Stimulated activated CD4-positive, alpha-beta T cell treated with anti-CD3 and anti-CD28 coated beads, Interleukin-15, amount 100 ng/mL, for 1 hour (primary cell): Measurements from ENCODE around the gene LCN6.
A peak's percentile ranks its signal among the peaks of the same experiment; 100 is the strongest.
"Not testable (repeated sequence)": the region's sequence is repeated elsewhere in the genome, so short reads cannot be mapped to it uniquely, and the experiment has no call there.

Experiments used
- DNase-seq, 2 donors: peaks; one replicate each; pipeline ENCODE4 v3.0.0-alpha.2; 2020; ENCODE audit warnings: low read depth in 1 of 2, low spot score in 1 of 2

The LCN6 gene

GRCh38 chr9:136784249-136784996, 36.1 kb upstream of the LCN6 start:
- no peak for DNase-seq

DNA sequence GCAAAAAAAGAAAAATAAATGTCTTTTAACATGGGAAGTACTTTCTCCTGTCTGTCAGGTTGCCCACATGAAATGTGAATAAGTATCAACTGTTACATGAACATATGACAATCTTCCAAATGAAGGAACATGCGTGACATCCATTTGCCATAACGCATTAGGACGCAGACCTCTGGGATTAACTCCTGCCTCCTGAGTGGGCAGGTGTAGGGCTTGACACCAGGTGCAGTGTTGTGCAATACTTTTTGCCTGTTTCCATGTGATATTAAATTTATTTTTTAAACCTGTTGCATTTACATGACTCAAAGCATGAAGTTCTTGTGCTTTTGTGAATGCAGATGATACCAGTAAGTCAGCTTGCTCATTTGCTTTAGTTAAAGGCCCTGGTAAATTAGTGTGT, 34.1 kb upstream of the LCN6 start:
- no peak for DNase-seq

GRCh38 chr9:136779808-136780207, 31.5 kb upstream of the LCN6 start:
- DNase-seq, result no peak

DNA sequence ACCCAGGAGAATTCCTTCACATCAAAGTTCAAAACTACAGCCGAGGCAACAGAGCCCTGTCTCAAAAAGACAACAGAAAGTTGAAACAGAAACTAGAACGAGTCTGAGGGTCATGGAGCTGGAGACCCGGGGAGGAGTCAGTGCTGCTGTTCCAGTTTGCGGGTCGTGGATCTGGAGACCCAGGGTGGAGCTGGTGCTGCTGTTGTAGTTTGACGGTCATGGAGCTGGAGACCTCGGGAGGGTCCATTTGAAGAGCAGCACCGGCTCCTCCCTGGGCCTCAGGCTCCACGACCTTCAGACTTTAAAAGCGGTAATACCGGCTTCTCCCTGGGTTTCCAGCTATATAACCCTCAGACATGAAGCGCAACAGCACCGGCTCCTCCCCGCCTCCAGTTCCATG, 29.0 kb upstream of the LCN6 start:
- no peak for DNase-seq

- no peak for DNase-seq
These were observed 28.6 kb upstream of the LCN6 start for GRCh38 chr9:136776947-136777346.

DNA sequence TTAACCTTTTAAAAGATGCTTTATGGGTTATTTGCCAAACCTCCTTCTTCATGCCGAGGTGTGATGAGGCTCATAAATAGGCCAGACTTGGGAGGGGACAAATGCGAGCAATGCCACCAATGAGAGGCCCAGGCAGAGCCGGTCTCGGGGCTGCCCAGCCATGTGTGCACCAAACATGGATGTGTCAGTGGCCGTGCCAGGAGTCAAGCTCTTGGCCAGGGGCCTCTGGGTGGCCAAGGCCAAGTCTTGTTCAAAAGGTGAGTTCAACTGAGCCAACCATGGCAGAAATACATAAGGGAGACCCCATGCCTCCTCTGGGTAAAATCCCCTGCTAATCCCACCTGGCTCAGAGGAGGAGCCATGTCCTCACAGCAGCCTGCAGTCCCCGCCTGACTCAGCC, 26.9 kb upstream of the LCN6 start:
- no peak for DNase-seq

GRCh38 chr9:136774416-136775045, 26.2 kb upstream of the LCN6 start:
- no peak for DNase-seq

GRCh38 chr9:136773386-136774044, 25.2 kb upstream of the LCN6 start:
- DNase-seq, result no peak

DNA sequence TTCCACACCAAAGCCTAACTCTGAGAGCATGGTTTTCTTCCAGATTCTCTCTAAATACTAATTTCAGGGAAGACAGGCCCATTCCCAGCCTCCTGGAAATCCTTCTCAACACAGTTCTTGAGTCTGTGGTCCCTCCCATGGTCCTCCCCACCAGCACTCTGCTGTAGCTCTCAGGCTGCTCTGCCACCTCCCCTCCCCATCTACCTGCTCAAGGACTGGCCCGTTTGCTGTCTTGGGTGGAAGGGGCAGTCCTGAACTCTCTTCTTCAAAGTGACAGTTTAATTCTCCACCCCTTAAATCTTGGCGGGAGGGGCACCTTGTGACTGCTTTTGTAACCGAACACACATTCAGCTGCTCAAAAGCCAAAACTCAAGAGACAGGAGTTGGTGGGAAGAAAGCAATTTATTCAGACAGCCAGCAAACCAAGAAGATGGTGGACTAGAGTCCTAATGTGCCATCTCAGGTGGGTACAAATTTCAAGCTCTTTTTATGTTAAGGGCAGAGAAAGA, 23.6 kb upstream of the LCN6 start:
- DNase-seq, result no peak

DNA sequence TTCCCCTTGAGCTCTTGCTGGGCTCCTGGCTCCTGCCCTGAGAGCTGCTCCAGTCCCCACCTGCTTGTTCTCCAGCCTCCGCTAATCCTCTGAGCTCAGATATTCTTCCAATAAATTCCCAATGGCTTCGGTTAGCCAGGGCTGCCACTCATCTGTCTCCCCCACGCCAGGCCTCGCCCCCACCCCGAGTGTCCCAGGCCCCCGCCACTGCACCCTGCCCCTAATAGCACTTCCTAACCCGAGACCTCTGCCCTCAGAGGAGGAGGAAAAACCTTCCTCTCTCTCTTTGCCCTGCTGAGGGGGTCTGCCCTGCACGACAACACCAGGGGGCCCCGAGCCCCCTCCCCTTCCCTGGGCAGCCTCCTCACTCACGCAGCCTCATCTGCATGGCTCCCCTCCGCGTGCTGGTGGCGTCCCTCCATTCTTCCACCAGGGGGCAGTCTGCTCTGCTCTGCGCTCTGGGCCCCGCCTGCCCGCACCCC, 21.4 kb upstream of the LCN6 start:
- DNase-seq, result peak in 1 of 2 donors; percentile 49

DNA sequence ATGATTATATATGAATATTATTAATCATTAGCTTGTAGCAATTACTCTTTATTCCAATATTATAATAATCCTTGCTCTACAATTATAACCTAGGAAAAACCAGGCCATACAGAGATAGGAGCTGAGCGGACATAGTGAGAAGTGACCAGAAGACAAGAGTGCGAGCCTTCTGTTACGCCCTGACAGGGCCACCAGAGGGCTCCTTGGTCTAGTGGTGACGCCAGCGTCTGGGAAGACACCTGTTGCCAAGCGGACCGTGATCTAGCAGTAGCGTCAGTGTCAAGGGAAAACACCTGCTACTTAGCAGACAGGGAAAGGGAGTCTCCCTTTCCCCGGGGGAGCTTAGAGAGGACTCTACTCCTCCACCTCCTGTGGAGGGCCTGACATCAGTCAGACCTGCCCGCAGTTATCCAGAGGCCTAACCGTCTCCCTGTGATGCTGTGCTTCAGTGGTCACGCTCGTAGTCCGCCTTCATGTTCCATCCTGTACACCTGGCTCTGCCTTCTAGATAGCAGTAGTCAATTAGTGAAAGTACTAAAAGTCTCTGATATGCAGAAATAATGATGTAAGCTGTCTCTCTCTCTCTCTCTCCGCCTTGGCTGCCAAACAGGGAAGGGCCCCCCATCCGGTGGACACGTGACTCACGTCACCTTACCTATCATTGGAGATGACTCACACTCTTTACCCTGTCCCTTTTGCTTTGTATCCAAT, 18.2 kb upstream of the LCN6 start:
- DNase-seq, result not testable (repeated sequence)

DNA sequence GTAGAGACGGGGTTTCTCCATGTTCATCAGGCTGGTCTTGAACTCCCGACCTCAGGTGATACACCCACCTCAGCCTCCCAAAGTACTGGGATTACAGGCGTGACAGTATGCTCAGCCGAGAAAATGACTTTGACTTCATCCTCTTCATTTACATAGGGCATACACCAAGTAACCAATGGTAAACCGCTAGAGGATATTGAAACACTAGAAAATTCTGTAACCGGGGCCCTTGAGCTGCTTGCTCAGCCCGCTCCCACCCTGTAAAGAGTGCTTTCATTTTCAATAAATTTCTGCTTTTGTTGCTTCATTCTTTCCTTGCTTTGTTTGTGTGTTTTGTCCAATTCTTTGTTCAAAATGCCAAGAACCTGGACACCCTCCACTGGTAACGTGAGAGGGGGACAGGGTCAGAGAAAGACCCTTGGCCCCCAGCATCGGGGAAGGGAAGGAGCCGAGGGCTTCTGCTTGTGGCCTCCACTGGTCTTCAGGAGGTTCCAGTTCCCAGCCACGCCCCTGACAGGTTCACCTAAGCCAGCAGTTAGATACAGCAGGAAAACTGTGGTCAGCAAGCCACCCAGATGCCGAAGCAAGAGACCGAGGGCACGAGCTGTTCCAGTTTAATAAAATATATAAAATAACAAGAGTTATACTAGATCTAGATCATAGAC, 17.6 kb upstream of the LCN6 start:
- DNase-seq, result not testable (repeated sequence)

DNA sequence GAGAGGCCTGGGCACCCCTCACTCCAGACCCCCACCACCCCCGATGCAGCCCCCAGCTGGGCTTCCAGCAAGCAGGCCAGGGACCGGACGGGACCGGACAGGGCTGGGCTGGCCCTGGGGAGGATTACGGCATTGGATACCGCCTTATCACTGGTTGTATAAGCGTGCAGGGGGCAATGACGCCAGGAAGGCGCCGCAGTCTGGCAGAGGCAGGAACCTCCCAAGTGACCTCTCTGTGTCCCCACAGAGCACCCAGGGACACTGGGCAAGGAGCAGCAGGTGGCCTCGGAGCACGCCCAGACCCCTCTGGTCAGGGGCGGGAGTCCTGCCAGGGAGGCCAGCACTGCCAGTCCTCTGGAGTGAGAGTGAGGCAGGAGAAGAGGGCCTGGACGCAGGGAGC, 16.7 kb upstream of the LCN6 start:
- DNase-seq, result no peak

DNA sequence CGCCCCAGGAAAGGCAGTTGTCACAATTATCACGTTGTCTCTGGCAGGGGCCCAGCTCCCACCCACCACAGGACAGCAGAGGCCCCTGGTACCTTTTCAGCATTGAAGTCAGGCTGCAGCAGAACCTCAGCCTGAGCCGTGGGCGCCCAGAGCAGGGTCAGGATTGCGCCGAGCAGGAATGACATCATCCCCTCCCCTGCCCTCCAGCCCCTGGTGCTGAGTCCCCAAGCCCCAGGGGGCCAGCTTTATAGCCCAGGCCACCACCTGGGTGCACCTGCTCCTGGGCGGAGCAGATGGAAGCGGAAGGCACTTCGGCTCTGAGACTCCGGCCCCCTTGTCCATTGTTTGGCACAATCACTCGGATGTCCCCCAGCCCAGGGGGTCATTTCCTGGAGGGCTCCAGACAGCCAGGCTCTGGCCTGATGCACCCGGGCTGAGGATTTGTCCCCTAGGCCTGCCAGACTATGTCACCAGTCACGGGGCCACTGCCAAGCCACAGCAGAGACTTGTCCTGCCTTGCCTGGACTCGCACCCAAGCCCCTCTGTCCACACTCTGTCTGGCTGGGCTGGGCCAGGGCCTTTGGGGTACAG, 16.1 kb upstream of the LCN6 start, which contains the start of gene LCN15:
Gene LCN15, minus strand, starts transcription at position 218 of the 591 bp plus-strand sequence. Its CDS starts 30 bp downstream, at position 188.
- no peak for DNase-seq

DNA sequence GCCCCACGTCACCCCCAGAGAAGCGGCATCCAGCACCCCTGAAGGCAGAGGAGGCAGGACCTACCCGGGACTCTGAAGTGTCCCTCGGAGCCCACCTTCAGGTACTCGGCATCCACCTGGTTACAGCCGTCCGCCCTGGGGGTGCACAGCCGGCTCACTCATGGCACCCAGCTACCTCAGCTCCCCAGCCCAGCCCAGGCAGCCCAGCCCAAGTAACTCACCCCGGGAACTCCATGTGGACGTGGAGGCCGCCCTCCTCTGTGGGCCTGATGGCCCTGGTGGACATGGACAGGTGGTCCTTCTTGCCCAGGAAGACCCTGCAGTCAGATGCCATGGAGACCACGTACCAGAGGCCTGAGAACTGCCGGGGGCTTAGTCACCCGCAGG, 15.3 kb upstream of the LCN6 start:
- no peak for DNase-seq

DNA sequence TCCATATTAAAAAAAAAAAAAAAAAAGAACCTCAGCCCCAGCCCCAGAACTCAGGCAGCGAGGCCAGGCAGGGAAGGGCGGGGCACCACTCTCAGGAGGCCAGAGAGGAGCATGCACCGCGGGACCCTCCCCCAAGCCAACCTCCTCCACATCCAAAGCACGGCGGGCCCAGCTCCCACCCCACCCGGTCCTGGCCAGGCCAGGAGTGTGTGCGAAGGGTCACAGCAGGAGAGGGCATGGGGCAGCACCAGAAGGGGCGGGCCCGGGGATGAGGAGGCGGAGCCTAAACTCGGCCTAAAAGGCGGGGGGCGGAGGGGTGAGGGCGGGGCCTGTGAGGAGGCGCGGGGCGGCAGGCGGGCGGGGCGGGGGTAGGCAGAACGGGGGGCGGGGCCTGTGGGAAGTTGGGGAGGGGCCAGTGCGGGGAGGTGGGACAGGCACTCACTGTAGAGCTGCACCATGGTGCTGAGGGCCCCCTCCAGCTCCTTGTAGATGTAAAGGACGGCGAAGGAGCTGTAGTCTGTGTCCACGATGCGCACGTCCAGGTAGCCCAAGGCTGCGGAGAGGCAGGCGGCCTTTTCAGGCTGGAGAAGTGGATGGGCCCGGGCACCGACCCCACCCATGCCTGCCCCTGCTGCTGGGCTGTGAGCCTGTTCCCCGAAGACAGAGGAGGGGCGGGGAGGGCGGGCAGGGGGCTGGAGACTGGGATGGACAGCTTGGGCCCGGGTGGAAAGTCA, 14.8 kb upstream of the LCN6 start:
- DNase-seq, result peak in 1 of 2 donors; percentile 45

DNA sequence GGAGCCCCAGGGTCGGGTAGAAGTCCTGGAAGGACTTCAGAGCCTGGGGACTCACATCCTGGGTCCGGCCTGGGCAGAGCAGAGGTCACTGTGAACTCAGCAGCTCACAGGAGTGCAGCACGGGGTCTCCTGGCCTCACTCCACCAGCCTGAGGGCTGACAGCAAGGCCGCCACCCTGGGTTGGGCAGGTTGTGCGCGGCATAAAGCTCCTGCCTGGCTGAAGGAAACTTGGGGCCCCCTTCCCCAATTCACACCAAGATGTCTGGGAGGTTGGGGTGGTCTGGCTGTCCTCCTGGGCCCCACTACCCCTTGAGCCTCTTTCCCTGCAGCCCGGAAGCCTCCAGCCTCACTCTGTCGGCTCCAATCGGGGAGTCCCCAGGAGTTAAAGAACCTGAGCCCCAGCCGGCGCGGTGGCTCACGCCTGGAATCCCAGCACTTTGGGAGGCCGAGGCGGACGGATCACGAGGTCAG, 13.9 kb upstream of the LCN6 start:
- no peak for DNase-seq

DNA sequence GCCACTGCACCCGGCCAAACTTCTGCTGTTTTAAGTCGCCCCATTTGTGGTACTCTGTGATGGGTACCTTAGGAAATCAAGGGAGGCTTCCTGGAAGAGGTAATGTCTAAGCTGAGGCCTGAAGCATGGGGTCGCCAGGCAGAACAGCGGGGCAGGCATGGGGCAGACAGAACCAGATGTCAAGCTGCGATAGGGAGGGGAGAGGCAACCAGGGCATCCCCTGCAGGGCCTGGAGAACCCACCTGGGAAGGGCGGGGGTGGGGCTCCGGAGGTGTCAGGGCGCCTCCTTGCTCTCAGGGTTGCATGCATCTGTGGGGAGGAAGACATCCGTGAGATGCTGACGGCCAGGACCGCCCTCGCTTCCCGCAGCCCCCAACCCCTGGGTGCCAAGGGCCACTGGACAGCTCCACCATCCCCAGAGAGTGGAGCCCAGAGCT, 13.2 kb upstream of the LCN6 start:
- no peak for DNase-seq

GRCh38 chr9:136760834-136761544, 12.7 kb upstream of the LCN6 start:
- not testable (repeated sequence) for DNase-seq
